OCI-LY3 (cell line): ENCODE results near the gene SFMBT1.

ENCODE experiments used
- EZH2phosphoT487 ChIP-seq: fragments of 200-600 bp; shearing (Covaris generic); IDR thresholded peaks from 2 replicates; pipeline ENCODE4 v1.6.1; 2018; ENCODE audit warnings: antibody characterized with exemption, mixed run types, low read depth
- TF ChIP-seq, protein P1 (sequence below): fragments of 200-600, 300-600 bp; sonication (generic); IDR thresholded peaks from 2 replicates; pipeline ENCODE4 v1.5.1; 2014; ENCODE audit warnings: antibody characterized with exemption, low read length, low read depth

GRCh38 chr3:53026382-53027162, 19.3 kb downstream of the SFMBT1 start:
- TF ChIP-seq, protein P1, sequence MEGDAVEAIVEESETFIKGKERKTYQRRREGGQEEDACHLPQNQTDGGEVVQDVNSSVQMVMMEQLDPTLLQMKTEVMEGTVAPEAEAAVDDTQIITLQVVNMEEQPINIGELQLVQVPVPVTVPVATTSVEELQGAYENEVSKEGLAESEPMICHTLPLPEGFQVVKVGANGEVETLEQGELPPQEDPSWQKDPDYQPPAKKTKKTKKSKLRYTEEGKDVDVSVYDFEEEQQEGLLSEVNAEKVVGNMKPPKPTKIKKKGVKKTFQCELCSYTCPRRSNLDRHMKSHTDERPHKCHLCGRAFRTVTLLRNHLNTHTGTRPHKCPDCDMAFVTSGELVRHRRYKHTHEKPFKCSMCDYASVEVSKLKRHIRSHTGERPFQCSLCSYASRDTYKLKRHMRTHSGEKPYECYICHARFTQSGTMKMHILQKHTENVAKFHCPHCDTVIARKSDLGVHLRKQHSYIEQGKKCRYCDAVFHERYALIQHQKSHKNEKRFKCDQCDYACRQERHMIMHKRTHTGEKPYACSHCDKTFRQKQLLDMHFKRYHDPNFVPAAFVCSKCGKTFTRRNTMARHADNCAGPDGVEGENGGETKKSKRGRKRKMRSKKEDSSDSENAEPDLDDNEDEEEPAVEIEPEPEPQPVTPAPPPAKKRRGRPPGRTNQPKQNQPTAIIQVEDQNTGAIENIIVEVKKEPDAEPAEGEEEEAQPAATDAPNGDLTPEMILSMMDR = no peak
- TF ChIP-seq EZH2phosphoT487 = no peak
